Heart left ventricle (tissue), 16 donors: ENCODE results near the gene TYSND1. TPM values are rescaled to one million over a fixed set of nuclear protein-coding genes. Genes with fewer than 3 reads are reported as not detected.

ENCODE experiments used
- ATAC-seq, 4 donors: fragments of 200-7000 bp; cut with Tn5 transposase; one replicate each; pipeline ENCODE4 v1.9.1; 2020 to 2022; ENCODE audit warnings: moderate library complexity in 4 of 4, mild to moderate bottlenecking in 3 of 4, moderate number of reproducible peaks in 1 of 4
- DNase-seq, 5 donors: peaks; one replicate each; pipeline ENCODE4 v3.0.0-alpha.2; 2020
- H3K27ac ChIP-seq, 12 donors: fragments of 200-600 bp; sonication (generic) in 4 of 12; one replicate each; pipeline versions ENCODE4 v1.5.0 to v1.8.0; 2016 to 2022; ENCODE audit warnings: mild to moderate bottlenecking in 2 of 12
- H3K27me3 ChIP-seq, 9 donors: fragments of 200-600 bp; sonication (generic) in 2 of 9; one replicate each; pipeline versions ENCODE4 v1.5.1 to v1.8.0; 2016 to 2022; ENCODE audit warnings: mild to moderate bottlenecking in 3 of 9
- H3K36me3 ChIP-seq, 9 donors: fragments of 200-600 bp; sonication (generic) in 2 of 9; one replicate each; pipeline versions ENCODE4 v1.5.0 to v1.8.0; 2018 to 2022; ENCODE audit warnings: mild to moderate bottlenecking in 2 of 9
- H3K4me1 ChIP-seq, 12 donors: fragments of 200-600 bp; sonication (generic) in 4 of 12; one replicate each; pipeline versions ENCODE4 v1.5.0 to v1.8.0; 2016 to 2022; ENCODE audit warnings: mild to moderate bottlenecking in 3 of 12
- H3K4me3 ChIP-seq, 12 donors: fragments of 200-600 bp; sonication (generic) in 4 of 12; one replicate each; pipeline versions ENCODE4 v1.5.0 to v1.8.0; 2017 to 2022; ENCODE audit warnings: mild to moderate bottlenecking in 9 of 12, moderate library complexity in 4 of 12
- H3K9me3 ChIP-seq, 12 donors: fragments of 200-600 bp; sonication (generic) in 4 of 12; one replicate each; pipeline versions ENCODE4 v1.5.0 to v1.8.0; 2016 to 2022; ENCODE audit warnings: mild to moderate bottlenecking in 1 of 12
- POLR2A ChIP-seq, 2 donors: fragments of 450-650 bp; IDR thresholded peaks; one replicate each; pipeline ENCODE4 v1.6.1; 2017; ENCODE audit warnings: antibody characterized with exemption in 2 of 2, mild to moderate bottlenecking in 2 of 2, moderate library complexity in 2 of 2
- WGBS, 4 donors: extraction: QIAGEN DNeasy Blood & Tissue Kit in 2 of 4; methylation state at CpG; one replicate each; pipeline versions ENCODE4 v1.1.5 to v1.1.7; 2013 to 2018; 5-methylcytosine and 5-hydroxymethylcytosine counted together
- intact Hi-C, 10 donors: fragments of 100-400 bp; cut with DNase I; formaldehyde crosslinking; loops; one replicate each; pipeline versions ENCODE4 v1.11.1 to v1.14.2; 2022
- polyA plus RNA-seq, 2 donors: library from polyadenylated mRNA; stranded (reverse); fragments of 200-250 nt; gene quantifications; one replicate each; pipeline ENCODE4 v1.2.3, GENCODE V29; 2013
- total RNA-seq, 9 donors: library from RNA; depleted of rRNA in 2 of 9; stranded (reverse); fragments of >200 nt in 2 of 9; fragmentation: NEBNext Ultra II Directional in 3 of 9; extraction: Animal tissue kit (Norgen Biotek cat#: 25700) in 3 of 9; gene quantifications; one replicate each; pipeline versions ENCODE4 v1.1.0 to v1.2.4, GENCODE V29; 2016 to 2023
- TF ChIP-seq, protein P1 (sequence below), 12 donors: fragments of 200-600 bp; sonication (generic) in 4 of 12; IDR thresholded peaks; one replicate each; pipeline versions ENCODE4 v1.5.0 to v1.8.0; 2018 to 2022; ENCODE audit warnings: antibody characterized with exemption in 12 of 12, mild to moderate bottlenecking in 5 of 12
- donor health status: ischemic (EF 13 %, LVEDD 7.1; RV severe dilation, severe dysfunction).
- donor health status: healthy with polysubstance abuse.
- donor health status: DM: no; HTN: yes; CAD: no.
- donor health status: DM: no; HTN: no; CAD: no.
- donor health status: ischemic (EF 25% LVEDD 6.9; RV normal size, moderate dysfunction).
- donor health status: ischemic (EF 25% LVEDD 5.7; RV mildly dilated, moderate dysfunction).
- donor health status: healthy.
- donor health status: DM: yes; HTN: yes; CAD: no.
- donor health status: ischemic (EF 35%, LVEDD 5.7; RV mildly dilated, moderate dysfunction).
- donor health status: nonischemic (EF 11% LVEDD 7.7; RV severe dilation, severe dysfunction).
- donor health status: DM: yes; HTN: yes; CAD: no.
- donor health status: PGD.
- donor health status: ischemic (EF 29% LVEDD 5.4; RV normal size, mild dysfunction).
- donor health status: nonischemic (EF 23%, LVEDD 6.1; RV moderate dilation, normal function).

Gene TYSND1
- total and polyA plus RNA-seq, 11 donors: 2.5 to 9.6 (median 5.1) TPM

DNA sequence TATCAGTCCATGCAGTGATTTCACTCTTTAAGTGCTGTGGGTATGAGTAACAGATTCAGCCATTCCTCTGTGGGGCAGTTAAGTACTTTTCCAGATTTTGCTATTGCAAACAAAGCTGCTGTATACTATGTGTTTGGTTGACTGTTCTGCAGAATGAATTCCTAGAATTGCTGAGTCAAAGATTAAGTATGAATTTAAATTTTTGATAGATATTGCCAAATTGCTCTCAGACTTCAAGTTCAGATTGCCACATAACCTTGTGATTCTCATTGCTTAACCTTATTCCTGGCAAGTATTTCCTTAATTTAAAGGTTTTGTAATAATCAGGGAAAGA is 45.4 kb upstream of the TYSND1 start:
- ATAC-seq: peak in 1 of 4 donors; percentile 56
- DNase-seq: no peak
- Histone ChIP-seq H3K4me3 (no peak overlapping the region), H3K4me1 (peaks cover 0 to 37% (median 3%) of the 10 kb centered on the region in 12 donors), H3K9me3 (no peaks in the 10 kb centered on the region), H3K27me3 (no peaks in the 10 kb centered on the region), H3K27ac (peak overlapping the region in 1 of 12 donors; percentile 72), H3K36me3 (no peaks in the 10 kb centered on the region)
- intact Hi-C loops: no loop called here
- no peak for TF ChIP-seq POLR2A (IDR thresholded peaks at IDR 0.05)
- TF ChIP-seq, protein P1, sequence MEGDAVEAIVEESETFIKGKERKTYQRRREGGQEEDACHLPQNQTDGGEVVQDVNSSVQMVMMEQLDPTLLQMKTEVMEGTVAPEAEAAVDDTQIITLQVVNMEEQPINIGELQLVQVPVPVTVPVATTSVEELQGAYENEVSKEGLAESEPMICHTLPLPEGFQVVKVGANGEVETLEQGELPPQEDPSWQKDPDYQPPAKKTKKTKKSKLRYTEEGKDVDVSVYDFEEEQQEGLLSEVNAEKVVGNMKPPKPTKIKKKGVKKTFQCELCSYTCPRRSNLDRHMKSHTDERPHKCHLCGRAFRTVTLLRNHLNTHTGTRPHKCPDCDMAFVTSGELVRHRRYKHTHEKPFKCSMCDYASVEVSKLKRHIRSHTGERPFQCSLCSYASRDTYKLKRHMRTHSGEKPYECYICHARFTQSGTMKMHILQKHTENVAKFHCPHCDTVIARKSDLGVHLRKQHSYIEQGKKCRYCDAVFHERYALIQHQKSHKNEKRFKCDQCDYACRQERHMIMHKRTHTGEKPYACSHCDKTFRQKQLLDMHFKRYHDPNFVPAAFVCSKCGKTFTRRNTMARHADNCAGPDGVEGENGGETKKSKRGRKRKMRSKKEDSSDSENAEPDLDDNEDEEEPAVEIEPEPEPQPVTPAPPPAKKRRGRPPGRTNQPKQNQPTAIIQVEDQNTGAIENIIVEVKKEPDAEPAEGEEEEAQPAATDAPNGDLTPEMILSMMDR (IDR thresholded peaks at IDR 0.05): no peak

DNA sequence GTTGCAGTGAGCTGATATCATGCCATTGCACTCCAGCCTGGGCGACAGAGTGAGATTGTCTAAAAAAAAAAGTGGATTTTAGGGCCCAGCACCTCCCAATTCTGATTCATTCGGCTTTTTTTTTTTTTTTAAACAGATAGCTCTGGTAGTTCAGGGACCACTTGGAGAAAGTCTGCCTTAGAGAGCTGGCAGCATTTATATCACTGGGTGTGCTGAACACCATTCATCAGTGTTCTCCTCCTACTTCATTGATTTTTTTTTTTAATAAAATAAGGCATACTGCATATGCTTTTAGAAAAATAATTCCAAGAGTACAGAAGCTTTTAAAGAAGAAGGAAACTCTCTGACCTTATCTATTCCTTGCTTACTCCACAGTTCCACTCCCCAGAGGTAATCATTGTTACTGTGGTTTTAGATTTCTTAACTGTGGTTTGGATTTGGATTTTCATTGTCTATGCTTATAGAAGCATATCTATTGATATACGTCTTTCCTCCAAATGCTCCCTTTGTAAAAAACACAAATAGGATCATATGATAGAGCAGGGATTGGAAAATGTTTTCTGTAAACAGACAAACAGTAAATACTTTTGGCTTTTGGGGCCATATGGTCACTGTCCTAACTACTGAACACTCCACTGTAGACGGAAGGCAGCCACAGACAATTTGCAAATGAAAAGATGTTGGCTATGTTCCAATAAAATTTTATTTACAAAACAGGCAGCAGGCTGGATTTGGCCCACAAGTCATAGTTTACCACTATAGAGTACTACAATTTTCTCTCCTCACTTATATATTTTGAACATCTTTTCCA is 44.9 kb upstream of the TYSND1 start:
- peak overlapping the region in 1 of 12 donors; percentile 72 for H3K27ac ChIP-seq
- intact Hi-C loops: no loop called here
- H3K27me3 ChIP-seq: no peaks in the 10 kb centered on the region
- H3K4me3 ChIP-seq: no peak overlapping the region
- ATAC-seq: peak in 1 of 4 donors; percentile 11
- no peak for DNase-seq
- no peaks in the 10 kb centered on the region for H3K36me3 ChIP-seq
- no peak for TF ChIP-seq POLR2A (IDR thresholded peaks at IDR 0.05)
- TF ChIP-seq, protein P1 (IDR thresholded peaks at IDR 0.05): no peak
- WGBS, 4 donors: 61 to 73% (median 64%) methylated on average over 4 of the region's 4 CpGs
- H3K4me1 ChIP-seq: peaks cover 0 to 37% (median 3%) of the 10 kb centered on the region in 12 donors
- no peaks in the 10 kb centered on the region for H3K9me3 ChIP-seq

DNA sequence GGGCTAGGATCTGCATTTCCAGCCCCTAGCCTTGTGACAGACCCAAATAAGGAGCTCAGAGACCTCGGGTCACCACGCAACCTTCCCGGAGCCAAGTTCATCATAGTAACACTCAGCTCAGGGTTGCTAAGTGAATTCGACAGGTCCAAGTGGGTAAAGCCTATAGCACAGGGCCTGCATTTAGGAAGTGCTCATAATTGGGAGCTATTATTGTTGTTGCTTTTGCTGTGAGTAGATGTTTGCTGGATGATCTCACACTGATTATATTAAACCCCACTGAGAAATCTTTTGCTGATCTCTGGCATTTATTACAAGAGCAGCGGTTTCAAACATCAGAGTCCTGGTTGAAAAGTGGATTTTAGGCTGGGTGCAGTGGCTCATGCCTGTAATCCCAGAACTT is 44.1 kb upstream of the TYSND1 start:
- H3K27ac ChIP-seq: no peak overlapping the region
- H3K9me3 ChIP-seq: no peaks in the 10 kb centered on the region
- H3K4me1 ChIP-seq: peaks cover 0 to 37% (median 3%) of the 10 kb centered on the region in 12 donors
- H3K4me3 ChIP-seq: no peak overlapping the region
- H3K36me3 ChIP-seq: no peaks in the 10 kb centered on the region
- TF ChIP-seq, protein P1 (IDR thresholded peaks at IDR 0.05): no peak
- no peak for TF ChIP-seq POLR2A (IDR thresholded peaks at IDR 0.05)
- H3K27me3 ChIP-seq: no peaks in the 10 kb centered on the region
- ATAC-seq: peak in 1 of 4 donors; percentile 24
- DNase-seq: no peak
- intact Hi-C loops: no loop called here
- 54 to 70% (median 68%) methylated on average over 5 of the region's 5 CpGs for WGBS, 4 donors

DNA sequence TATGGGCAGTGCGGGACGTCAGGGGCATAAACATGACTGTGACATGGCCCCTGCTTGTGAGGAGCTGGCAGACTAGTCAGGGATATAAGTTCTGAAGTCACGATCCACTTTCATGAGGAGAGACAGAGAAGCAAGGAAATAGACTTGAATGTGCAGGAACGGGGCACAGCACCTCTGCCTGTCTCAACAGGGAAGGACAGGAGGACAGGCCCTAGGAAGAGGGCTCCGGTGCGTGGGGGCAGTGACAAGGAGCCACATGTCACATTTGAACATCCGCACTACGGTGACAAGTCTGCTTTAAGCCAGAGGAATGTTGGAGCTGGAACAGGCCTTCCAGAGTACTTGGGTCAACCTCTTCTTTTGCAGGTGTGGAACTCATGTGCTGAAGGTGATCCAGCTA is 43.6 kb upstream of the TYSND1 start:
- H3K4me1 ChIP-seq: peaks cover 0 to 37% (median 3%) of the 10 kb centered on the region in 12 donors
- TF ChIP-seq POLR2A (IDR thresholded peaks at IDR 0.05): no peak
- TF ChIP-seq, protein P1 (IDR thresholded peaks at IDR 0.05): no peak
- intact Hi-C loops: no loop called here
- no peak overlapping the region for H3K27ac ChIP-seq
- 84 to 92% (median 87%) methylated on average over 8 of the region's 8 CpGs for WGBS, 4 donors
- no peaks in the 10 kb centered on the region for H3K9me3 ChIP-seq
- no peak for DNase-seq
- no peaks in the 10 kb centered on the region for H3K36me3 ChIP-seq
- no peaks in the 10 kb centered on the region for H3K27me3 ChIP-seq
- ATAC-seq: peak in 1 of 4 donors; percentile 28
- no peak overlapping the region for H3K4me3 ChIP-seq
